B cell (primary cell): ENCODE data around the gene HSBP1L1. TPM values are rescaled to one million over a fixed set of nuclear protein-coding genes. Genes with fewer than 3 reads are reported as not detected.

Source experiments
- ATAC-seq: fragments of 200-7000 bp; cut with Tn5 transposase; one replicate; pipeline ENCODE4 v1.10.0; 2021; ENCODE audit warnings: low read depth, mild to moderate bottlenecking, moderate number of reproducible peaks, moderate library complexity
- CTCF ChIA-PET: fragments of 350-600 bp; sonication (Branson Sonifier 250); formaldehyde crosslinking; loops from one replicate; lab custom pipeline; 2021; ENCODE audit warnings: antibody characterized with exemption, inconsistent platforms; lab: Charles Lee
- POLR2A ChIA-PET: fragments of 350-600 bp; sonication (Branson Sonifier 250); formaldehyde crosslinking; loops from one replicate; lab custom pipeline; 2021; ENCODE audit warnings: antibody characterized with exemption; lab: Charles Lee
- DNase-seq: peaks from one replicate; pipeline ENCODE4 v3.0.0; 2013
- H2AFZ ChIP-seq: 2 replicates; pipeline ENCODE4 v1.6.1; 2012; ENCODE audit warnings: mild to moderate bottlenecking, low read depth, low read length; ENCODE audit not compliant: insufficient read depth, poor library complexity, severe bottlenecking
- H3K27ac ChIP-seq, 2 donors: 1 replicate in 1 of 2; 2 replicates in 1 of 2; pipeline ENCODE4 v1.5.1; 2012 to 2013; ENCODE audit warnings: low read length in 2 of 2, mild to moderate bottlenecking in 2 of 2, moderate library complexity in 1 of 2
- H3K27me3 ChIP-seq, 4 experiments: fragments of 200-600 bp in 1 of 4; sonication (generic) in 1 of 4; replicated peaks in 1 of 4; 1 replicate in 2 of 4; 2 replicates in 2 of 4; pipeline versions ENCODE4 v1.6.1 to v1.7.0; 2013 to 2016; ENCODE audit warnings: low read length in 3 of 4, mild to moderate bottlenecking in 2 of 4, mixed read lengths in 1 of 4, moderate library complexity in 1 of 4; ENCODE audit not compliant: insufficient read depth in 4 of 4, control insufficient read depth in 3 of 4; ENCODE audit errors: control extremely low read depth in 1 of 4
- H3K36me3 ChIP-seq, 2 experiments: replicated peaks in 1 of 2; 1 replicate in 1 of 2; 2 replicates in 1 of 2; pipeline versions ENCODE4 v1.6.1 to v1.7.1; 2013; ENCODE audit warnings: low read length in 1 of 2; ENCODE audit not compliant: insufficient read depth in 2 of 2, control insufficient read depth in 1 of 2; ENCODE audit errors: control extremely low read depth in 1 of 2, extremely low read depth in 1 of 2
- H3K4me1 ChIP-seq, 2 donors: fragments of 200-600 bp in 1 of 2; sonication (generic) in 1 of 2; 1 replicate in 1 of 2; 2 replicates in 1 of 2; pipeline versions ENCODE4 v1.5.1 to v1.6.1; 2013 to 2017; ENCODE audit warnings: low read length in 2 of 2; ENCODE audit not compliant: control insufficient read depth in 2 of 2, insufficient read depth in 2 of 2
- H3K4me2 ChIP-seq: replicated peaks from 2 replicates; pipeline ENCODE3; 2012; ENCODE audit warnings: mild to moderate bottlenecking, low read depth, low read length; ENCODE audit not compliant: poor library complexity, severe bottlenecking
- H3K4me3 ChIP-seq, 5 experiments: fragments of 200-600 bp in 1 of 5; sonication (generic) in 1 of 5; 1 replicate in 3 of 5; 2 replicates in 2 of 5; pipeline versions ENCODE4 v1.5.1 to v1.7.0; 2011 to 2016; ENCODE audit warnings: low read length in 4 of 5, mild to moderate bottlenecking in 4 of 5, low read depth in 2 of 5, control low read depth in 1 of 5, moderate library complexity in 1 of 5; ENCODE audit not compliant: insufficient read depth in 1 of 5; ENCODE audit errors: control extremely low read depth in 1 of 5, extremely low read depth in 1 of 5
- H3K79me2 ChIP-seq: fragments of 200-600 bp; sonication (generic); one replicate; pipeline ENCODE4 v1.6.0; 2016; ENCODE audit warnings: low read length; ENCODE audit not compliant: control insufficient read depth, insufficient read depth
- H3K9ac ChIP-seq: fragments of 200-600 bp; sonication (generic); 2 replicates; pipeline ENCODE4 v1.6.1; 2017; ENCODE audit warnings: mild to moderate bottlenecking, low read length, moderate library complexity
- H3K9me3 ChIP-seq, 3 donors: one replicate each; pipeline versions ENCODE4 v1.6.1 to v1.7.1; 2013; ENCODE audit warnings: low read length in 2 of 3; ENCODE audit not compliant: control insufficient read depth in 2 of 3, insufficient read depth in 1 of 3; ENCODE audit errors: control extremely low read depth in 1 of 3
- H4K20me1 ChIP-seq: 2 replicates; pipeline ENCODE4 v1.6.0; 2012; ENCODE audit warnings: mild to moderate bottlenecking, low read length; ENCODE audit not compliant: insufficient read depth, control insufficient read depth, poor library complexity, severe bottlenecking
- H3K27ac Mint-ChIP-seq: one replicate; pipeline ENCODE4 v1.8.0; 2021; ENCODE audit warnings: mixed read lengths
- H3K27me3 Mint-ChIP-seq: one replicate; pipeline ENCODE4 v1.8.0; 2021; ENCODE audit warnings: mixed read lengths
- H3K4me1 Mint-ChIP-seq: one replicate; pipeline ENCODE4 v1.8.0; 2021; ENCODE audit warnings: mixed read lengths
- H3K4me3 Mint-ChIP-seq: one replicate; pipeline ENCODE4 v1.8.0; 2021; ENCODE audit warnings: mixed read lengths
- H3K9me3 Mint-ChIP-seq: one replicate; pipeline ENCODE4 v1.8.0; 2022; ENCODE audit warnings: mixed read lengths; ENCODE audit not compliant: insufficient read depth
- EZH2 ChIP-seq: IDR thresholded peaks from 2 replicates; pipeline ENCODE4 v1.6.1; 2012; ENCODE audit warnings: borderline replicate concordance, low read depth, mild to moderate bottlenecking, moderate library complexity, low read length; ENCODE audit not compliant: insufficient read depth, poor library complexity, severe bottlenecking
- WGBS: methylation state at CpG from one replicate; pipeline ENCODE4 v1.1.5; 2013; ENCODE audit warnings: missing lambda C conversion rate; ENCODE audit not compliant: insufficient coverage; 5-methylcytosine and 5-hydroxymethylcytosine counted together
- intact Hi-C: fragments of 100-400 bp; cut with micrococcal nuclease; formaldehyde crosslinking; loops from one replicate; pipeline ENCODE4 v1.10.0; 2022
- polyA plus RNA-seq: library from polyadenylated mRNA; depleted of rRNA; stranded (reverse); fragments of >200 nt; gene quantifications from 2 replicates; pipeline ENCODE4 v1.2.3, GENCODE V29; 2012
- total RNA-seq, 2 donors: library from RNA; stranded (reverse); fragments of 120-200 nt in 1 of 2; gene quantifications; 1 replicate in 1 of 2; 2 replicates in 1 of 2; pipeline versions ENCODE4 v1.2.3 to v1.2.4, GENCODE V29; 2013 to 2022
- TF ChIP-seq, protein P1 (sequence below): fragments of 200-600 bp; IDR thresholded peaks from one replicate; pipeline ENCODE4 v1.8.0; 2022; ENCODE audit warnings: antibody characterized with exemption, mild to moderate bottlenecking

Gene HSBP1L1
- total and polyA plus RNA-seq, 2 donors (not counting 1 experiment from before 2014, with no cell fraction given) = 4.6 to 7.2 TPM

DNA sequence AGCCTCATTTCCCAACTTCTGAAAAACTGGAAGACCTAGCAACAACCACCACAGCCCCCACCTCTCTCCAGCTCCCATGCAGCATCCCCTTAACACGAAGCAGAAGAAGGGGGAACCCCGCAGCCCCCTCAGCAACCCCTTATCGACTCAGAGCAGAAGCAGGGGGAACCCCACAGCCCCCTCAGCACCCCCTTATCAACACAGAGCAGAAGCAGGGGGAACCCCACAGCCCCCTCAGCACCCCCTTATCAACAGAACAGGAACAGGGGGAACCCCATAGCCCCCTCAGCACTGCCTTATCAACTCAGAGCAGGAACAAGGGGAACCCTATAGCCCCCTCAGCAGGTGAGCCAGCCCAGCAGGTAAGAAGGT is 19.7 kb upstream of the HSBP1L1 start:
- Mint-ChIP-seq H3K9me3 (no peaks in the 10 kb centered on the region), H3K4me1 (peaks cover 48% of the 10 kb centered on the region), H3K27ac (peak overlapping the region; percentile 68), H3K27me3 (no peaks in the 10 kb centered on the region), H3K4me3 (no peak overlapping the region)
- CTCF ChIA-PET = no interaction called here
- Histone ChIP-seq H3K79me2 (peaks cover 99% of the 10 kb centered on the region), H3K9ac (no peak overlapping the region), H3K27ac (peak overlapping the region in 1 of 2 donors; percentile 55), H3K4me3 (no peak overlapping the region), H3K4me1 (peaks cover 19 to 40% of the 10 kb centered on the region in 2 donors), H3K9me3 (no peaks in the 10 kb centered on the region), H3K4me2 (peak overlapping the region; percentile 14), H2AFZ (no peak overlapping the region), H3K27me3 (no peaks in the 10 kb centered on the region), H4K20me1 (peaks cover 93% of the 10 kb centered on the region), H3K36me3 (peaks cover 3 to 53% of the 10 kb centered on the region in 2 experiments)
- TF ChIP-seq, protein P1, sequence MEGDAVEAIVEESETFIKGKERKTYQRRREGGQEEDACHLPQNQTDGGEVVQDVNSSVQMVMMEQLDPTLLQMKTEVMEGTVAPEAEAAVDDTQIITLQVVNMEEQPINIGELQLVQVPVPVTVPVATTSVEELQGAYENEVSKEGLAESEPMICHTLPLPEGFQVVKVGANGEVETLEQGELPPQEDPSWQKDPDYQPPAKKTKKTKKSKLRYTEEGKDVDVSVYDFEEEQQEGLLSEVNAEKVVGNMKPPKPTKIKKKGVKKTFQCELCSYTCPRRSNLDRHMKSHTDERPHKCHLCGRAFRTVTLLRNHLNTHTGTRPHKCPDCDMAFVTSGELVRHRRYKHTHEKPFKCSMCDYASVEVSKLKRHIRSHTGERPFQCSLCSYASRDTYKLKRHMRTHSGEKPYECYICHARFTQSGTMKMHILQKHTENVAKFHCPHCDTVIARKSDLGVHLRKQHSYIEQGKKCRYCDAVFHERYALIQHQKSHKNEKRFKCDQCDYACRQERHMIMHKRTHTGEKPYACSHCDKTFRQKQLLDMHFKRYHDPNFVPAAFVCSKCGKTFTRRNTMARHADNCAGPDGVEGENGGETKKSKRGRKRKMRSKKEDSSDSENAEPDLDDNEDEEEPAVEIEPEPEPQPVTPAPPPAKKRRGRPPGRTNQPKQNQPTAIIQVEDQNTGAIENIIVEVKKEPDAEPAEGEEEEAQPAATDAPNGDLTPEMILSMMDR = no peak
- TF ChIP-seq EZH2 = no peak
- no peak for ATAC-seq
- POLR2A ChIA-PET = no interaction called here
- intact Hi-C loops = no loop called here
- no CpG with 5 or more reads among the region's 3 CpGs for WGBS
- peak; percentile 25 for DNase-seq

DNA sequence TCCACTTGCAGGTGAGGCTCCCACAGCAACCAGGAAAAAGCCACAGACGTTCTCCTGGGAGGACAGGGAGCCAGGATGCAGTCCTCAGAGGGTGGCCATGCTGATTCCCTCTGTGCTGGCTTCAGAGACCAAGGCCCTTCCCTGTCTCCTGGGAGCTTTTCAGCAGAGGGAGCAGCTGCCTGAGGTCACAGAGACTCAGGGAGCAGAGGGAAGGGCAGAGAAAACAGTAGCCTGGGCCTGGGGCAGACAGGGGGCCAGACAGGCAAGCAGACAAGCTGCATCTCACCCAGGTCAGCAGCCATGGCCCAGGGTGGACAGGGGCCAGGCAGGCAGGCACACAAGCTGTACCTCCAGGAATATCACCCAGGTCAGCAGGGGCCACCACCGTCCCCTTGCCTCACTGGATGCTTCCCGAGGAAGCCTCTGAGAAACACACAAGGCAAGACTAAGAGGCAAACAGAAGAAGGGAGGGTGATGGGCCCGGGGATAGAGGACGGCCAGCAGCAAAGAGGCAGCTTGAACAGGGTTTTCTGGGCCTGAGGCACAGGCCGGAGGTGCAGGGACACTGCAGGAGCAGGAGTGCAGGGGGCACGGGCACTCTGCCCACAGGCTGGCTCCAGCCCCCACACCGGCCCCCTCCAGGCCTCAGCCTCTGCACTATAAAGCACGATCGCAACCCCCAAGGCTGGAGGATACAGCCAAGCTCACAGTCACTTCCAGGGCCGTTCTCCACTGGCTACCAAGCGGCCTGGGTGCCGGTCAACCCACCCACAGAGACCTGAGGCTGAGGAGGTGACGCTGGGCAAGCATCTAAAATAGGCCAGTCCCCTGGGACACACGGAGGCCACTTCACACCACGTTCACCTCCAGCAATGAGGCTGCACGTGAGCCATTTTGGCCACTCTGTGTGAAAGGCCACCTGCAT is 19.1 kb upstream of the HSBP1L1 start:
- peaks cover 3 to 49% of the 10 kb centered on the region in 2 experiments for H3K36me3 ChIP-seq
- H3K79me2 ChIP-seq = peaks cover 99% of the 10 kb centered on the region
- no peaks in the 10 kb centered on the region for H3K9me3 ChIP-seq

More for the DNA sequence above, 19.1 kb upstream of the HSBP1L1 start:
- Histone ChIP-seq H3K4me2 (peak overlapping the region; percentile 14), H4K20me1 (peaks cover 91% of the 10 kb centered on the region), H3K27ac (peak overlapping the region in 1 of 2 donors; percentile 55), H3K9ac (no peak overlapping the region), H3K27me3 (no peaks in the 10 kb centered on the region), H3K4me3 (no peak overlapping the region), H3K4me1 (peaks cover 25 to 47% of the 10 kb centered on the region in 2 donors), H2AFZ (no peak overlapping the region)
- ATAC-seq (no peak), DNase-seq (no peak)
- Mint-ChIP-seq H3K9me3 (no peaks in the 10 kb centered on the region), H3K4me3 (no peak overlapping the region), H3K4me1 (peaks cover 54% of the 10 kb centered on the region), H3K27me3 (no peaks in the 10 kb centered on the region), H3K27ac (peak overlapping the region; percentile 41)
- POLR2A ChIA-PET = no interaction called here
- 92% methylated on average over 17 of the region's 17 CpGs for WGBS
- TF ChIP-seq, protein P1 = no peak
- no peak for TF ChIP-seq EZH2
- intact Hi-C loops = no loop called here
- CTCF ChIA-PET = no interaction called here
